Esophagus muscularis mucosa (tissue), 4 donors: ENCODE data around the gene STON1.

Source experiments
- EP300 ChIP-seq: sonication (generic); formaldehyde crosslinking; IDR thresholded peaks from one replicate; pipeline ENCODE4 v1.6.1; 2017; ENCODE audit warnings: antibody characterized with exemption
- POLR2A ChIP-seq: fragments of 450-650 bp; IDR thresholded peaks from one replicate; pipeline ENCODE4 v1.6.1; 2017; ENCODE audit warnings: antibody characterized with exemption, moderate library complexity, mild to moderate bottlenecking, low read depth
- POLR2AphosphoS5 ChIP-seq, 2 donors: sonication (generic); formaldehyde crosslinking; IDR thresholded peaks; one replicate each; pipeline ENCODE4 v1.6.1; 2017; ENCODE audit warnings: antibody characterized with exemption in 2 of 2
- TF ChIP-seq, protein P1 (sequence below), 3 experiments: fragments of 200-600 bp in 2 of 3; fragments of 450-650 bp in 1 of 3; sonication (generic) in 2 of 3; IDR thresholded peaks; one replicate each; pipeline ENCODE4 v1.5.1; 2017 to 2019; ENCODE audit warnings: antibody characterized with exemption in 3 of 3, mild to moderate bottlenecking in 2 of 3, moderate library complexity in 1 of 3

GRCh38 chr2:48514348-48515003 lies 15.5 kb upstream of the STON1 start:
- TF ChIP-seq, protein P1, sequence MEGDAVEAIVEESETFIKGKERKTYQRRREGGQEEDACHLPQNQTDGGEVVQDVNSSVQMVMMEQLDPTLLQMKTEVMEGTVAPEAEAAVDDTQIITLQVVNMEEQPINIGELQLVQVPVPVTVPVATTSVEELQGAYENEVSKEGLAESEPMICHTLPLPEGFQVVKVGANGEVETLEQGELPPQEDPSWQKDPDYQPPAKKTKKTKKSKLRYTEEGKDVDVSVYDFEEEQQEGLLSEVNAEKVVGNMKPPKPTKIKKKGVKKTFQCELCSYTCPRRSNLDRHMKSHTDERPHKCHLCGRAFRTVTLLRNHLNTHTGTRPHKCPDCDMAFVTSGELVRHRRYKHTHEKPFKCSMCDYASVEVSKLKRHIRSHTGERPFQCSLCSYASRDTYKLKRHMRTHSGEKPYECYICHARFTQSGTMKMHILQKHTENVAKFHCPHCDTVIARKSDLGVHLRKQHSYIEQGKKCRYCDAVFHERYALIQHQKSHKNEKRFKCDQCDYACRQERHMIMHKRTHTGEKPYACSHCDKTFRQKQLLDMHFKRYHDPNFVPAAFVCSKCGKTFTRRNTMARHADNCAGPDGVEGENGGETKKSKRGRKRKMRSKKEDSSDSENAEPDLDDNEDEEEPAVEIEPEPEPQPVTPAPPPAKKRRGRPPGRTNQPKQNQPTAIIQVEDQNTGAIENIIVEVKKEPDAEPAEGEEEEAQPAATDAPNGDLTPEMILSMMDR (IDR thresholded peaks at IDR 0.05), result no peak
- TF ChIP-seq POLR2AphosphoS5 (IDR thresholded peaks at IDR 0.05), result no peak
- no peak for TF ChIP-seq EP300
- no peak for TF ChIP-seq POLR2A
